H9 (cell line): ENCODE data around the gene PFKFB2. TPM values are rescaled to one million over a fixed set of nuclear protein-coding genes. Genes with fewer than 3 reads are reported as not detected.

ENCODE experiments used
- DNase-seq: peaks from one replicate; pipeline ENCODE4 v3.0.0-alpha.2; 2017
- H2AFZ ChIP-seq: one replicate; pipeline ENCODE4 v1.6.1; 2013; ENCODE audit warnings: mild to moderate bottlenecking, low read length, control low read depth, moderate library complexity
- H2AK5ac ChIP-seq: 2 replicates; pipeline ENCODE4 v1.6.1; 2013; ENCODE audit warnings: low read length, control low read depth, mixed read lengths; ENCODE audit not compliant: insufficient read length
- H2BK120ac ChIP-seq: one replicate; pipeline ENCODE4 v1.6.1; 2013; ENCODE audit warnings: low read depth, mild to moderate bottlenecking, low read length, control low read depth, inconsistent platforms; ENCODE audit not compliant: poor library complexity, severe bottlenecking
- H2BK12ac ChIP-seq: 2 replicates; pipeline ENCODE4 v1.6.1; 2013; ENCODE audit warnings: low read length, control low read depth, mixed read lengths, low read depth; ENCODE audit not compliant: insufficient read length
- H2BK15ac ChIP-seq: 2 replicates; pipeline ENCODE4 v1.6.1; 2013; ENCODE audit warnings: low read depth, low read length, control low read depth
- H2BK20ac ChIP-seq: one replicate; pipeline ENCODE4 v1.6.1; 2013; ENCODE audit warnings: low read depth, mild to moderate bottlenecking, low read length, control low read depth, inconsistent platforms; ENCODE audit not compliant: poor library complexity, severe bottlenecking
- H2BK5ac ChIP-seq: 2 replicates; pipeline ENCODE4 v1.6.1; 2013; ENCODE audit warnings: low read length, control low read depth, mixed read lengths; ENCODE audit not compliant: insufficient read length
- H3K14ac ChIP-seq: 2 replicates; pipeline ENCODE4 v1.6.1; 2013; ENCODE audit warnings: low read length, control low read depth; ENCODE audit not compliant: insufficient read depth
- H3K18ac ChIP-seq: 2 replicates; pipeline ENCODE4 v1.6.1; 2013; ENCODE audit warnings: low read depth, mild to moderate bottlenecking, mixed read lengths, low read length, control low read depth; ENCODE audit not compliant: insufficient read length
- H3K23ac ChIP-seq: 2 replicates; pipeline ENCODE4 v1.6.1; 2013; ENCODE audit warnings: low read length, control low read depth, mixed read lengths, low read depth; ENCODE audit not compliant: insufficient read length
- H3K23me2 ChIP-seq: 2 replicates; pipeline ENCODE4 v1.6.1; 2013; ENCODE audit warnings: low read depth, mild to moderate bottlenecking, mixed read lengths, low read length, control low read depth; ENCODE audit not compliant: insufficient read length, poor library complexity, severe bottlenecking
- H3K27ac ChIP-seq: 2 replicates; pipeline ENCODE4 v1.5.1; 2013; ENCODE audit warnings: low read length, control low read depth, mixed read lengths, low read depth; ENCODE audit not compliant: insufficient read length
- H3K27me3 ChIP-seq: 2 replicates; pipeline ENCODE4 v1.6.1; 2013; ENCODE audit warnings: low read length, control low read depth, inconsistent platforms; ENCODE audit not compliant: insufficient read depth
- H3K4ac ChIP-seq: 2 replicates; pipeline ENCODE4 v1.6.1; 2013; ENCODE audit warnings: low read depth, mild to moderate bottlenecking, control low read depth, inconsistent platforms, low read length, moderate library complexity
- H3K4me1 ChIP-seq: 2 replicates; pipeline ENCODE4 v1.6.1; 2013; ENCODE audit warnings: low read length, control low read depth, inconsistent platforms; ENCODE audit not compliant: insufficient read depth
- H3K4me2 ChIP-seq: 2 replicates; pipeline ENCODE4 v1.6.1; 2013; ENCODE audit warnings: low read length, control low read depth, mixed read lengths; ENCODE audit not compliant: insufficient read length, insufficient read depth
- H3K56ac ChIP-seq: 2 replicates; pipeline ENCODE4 v1.6.1; 2013; ENCODE audit warnings: low read depth, mild to moderate bottlenecking, mixed read lengths, low read length, control low read depth; ENCODE audit not compliant: insufficient read length
- H3K79me1 ChIP-seq: 2 replicates; pipeline ENCODE4 v1.6.1; 2013; ENCODE audit warnings: low read depth, mild to moderate bottlenecking, moderate library complexity, low read length, control low read depth, inconsistent platforms; ENCODE audit not compliant: insufficient read depth, poor library complexity, severe bottlenecking
- H3K79me2 ChIP-seq: 2 replicates; pipeline ENCODE4 v1.6.1; 2013; ENCODE audit warnings: low read length, control low read depth, inconsistent platforms; ENCODE audit not compliant: insufficient read depth
- H3K9ac ChIP-seq: 2 replicates; pipeline ENCODE4 v1.6.1; 2013; ENCODE audit warnings: low read length, control low read depth, mixed read lengths; ENCODE audit not compliant: insufficient read length; ENCODE audit errors: extremely low read depth
- H3K9me3 ChIP-seq: one replicate; pipeline ENCODE4 v1.6.1; 2013; ENCODE audit warnings: low read depth, low read length, inconsistent platforms; ENCODE audit not compliant: control insufficient read depth
- H3T11ph ChIP-seq: one replicate; pipeline ENCODE4 v1.6.1; 2013; ENCODE audit warnings: mild to moderate bottlenecking, low read length, control low read depth, inconsistent platforms
- H4K20me1 ChIP-seq: one replicate; pipeline ENCODE4 v1.6.1; 2013; ENCODE audit not compliant: control insufficient read depth, insufficient read length, insufficient read depth
- H4K5ac ChIP-seq: 2 replicates; pipeline ENCODE4 v1.6.1; 2013; ENCODE audit warnings: low read depth, mild to moderate bottlenecking, mixed read lengths, low read length, control low read depth; ENCODE audit not compliant: insufficient read length
- H4K8ac ChIP-seq: replicated peaks from 2 replicates; pipeline ENCODE4 v1.6.1; 2013; ENCODE audit warnings: low read length, control low read depth, mixed read lengths, low read depth; ENCODE audit not compliant: insufficient read length
- H4K91ac ChIP-seq: 2 replicates; pipeline ENCODE4 v1.6.1; 2013; ENCODE audit warnings: low read depth, mild to moderate bottlenecking, moderate library complexity, mixed read lengths, low read length, control low read depth; ENCODE audit not compliant: insufficient read length
- H3K27ac Mint-ChIP-seq, 3 experiments: 2 replicates in 2 of 3; 3 replicates in 1 of 3; pipeline ENCODE4 v1.8.0; 2020 to 2021; ENCODE audit warnings: mixed read lengths in 3 of 3, mild to moderate bottlenecking in 1 of 3, moderate library complexity in 1 of 3
- H3K27me3 Mint-ChIP-seq: 2 replicates; pipeline ENCODE4 v1.8.0; 2021; ENCODE audit warnings: low read depth, mild to moderate bottlenecking, moderate library complexity, mixed read lengths
- H3K36me3 Mint-ChIP-seq, 3 experiments: 2 replicates in 2 of 3; 3 replicates in 1 of 3; pipeline ENCODE4 v1.8.0; 2020 to 2021; ENCODE audit warnings: low read depth in 3 of 3, mixed read lengths in 3 of 3; ENCODE audit not compliant: insufficient read depth in 1 of 3
- H3K4me1 Mint-ChIP-seq, 2 experiments: 2 replicates each; pipeline ENCODE4 v1.8.0; 2020; ENCODE audit warnings: mixed read lengths in 2 of 2
- H3K4me3 Mint-ChIP-seq, 2 experiments: 2 replicates in 1 of 2; 3 replicates in 1 of 2; pipeline ENCODE4 v1.8.0; 2020 to 2021; ENCODE audit warnings: mild to moderate bottlenecking in 2 of 2, mixed read lengths in 2 of 2, moderate library complexity in 1 of 2
- H3K9me3 Mint-ChIP-seq, 2 experiments: 2 replicates in 1 of 2; 3 replicates in 1 of 2; pipeline ENCODE4 v1.8.0; 2020; ENCODE audit warnings: mild to moderate bottlenecking in 2 of 2, mixed read lengths in 2 of 2, moderate library complexity in 1 of 2
- CTCF ChIP-seq: fragments of 200-600 bp; sonication (generic); conservative IDR thresholded peaks from 3 replicates; pipeline ENCODE4 v1.8.0; 2021; ENCODE audit warnings: antibody characterized with exemption, mild to moderate bottlenecking
- WGBS: extraction: QIAGEN DNeasy Blood & Tissue Kit; methylation state at CpG from one replicate; pipeline ENCODE4 v1.1.7; 2013; ENCODE audit warnings: missing lambda C conversion rate, low lambda C conversion rate, mixed read lengths; ENCODE audit not compliant: insufficient read length; ENCODE audit errors: extremely low coverage; 5-methylcytosine and 5-hydroxymethylcytosine counted together
- total RNA-seq: library from RNA; stranded (reverse); gene quantifications from 2 replicates; pipeline ENCODE4 v1.2.1, GENCODE V29; 2021

The PFKFB2 gene
- total RNA-seq, 1 experiment from 2014 or later = 14.6 TPM

- WGBS = no CpG with 5 or more reads among the region's 8 CpGs
- no peak for DNase-seq
- Histone ChIP-seq H3K23ac (no peak overlapping the region), H3T11ph (no peak overlapping the region), H2BK120ac (no peak overlapping the region), H3K18ac (no peak overlapping the region), H4K5ac (no peak overlapping the region), H3K27me3 (no peaks in the 10 kb centered on the region), H2AK5ac (no peak overlapping the region), H3K23me2 (peaks cover 11% of the 10 kb centered on the region), H2BK15ac (no peak overlapping the region), H4K91ac (no peak overlapping the region), H3K79me1 (no peaks in the 10 kb centered on the region), H3K9ac (no peak overlapping the region), H3K9me3 (no peaks in the 10 kb centered on the region), H3K4ac (no peak overlapping the region), H2AFZ (no peak overlapping the region), H3K14ac (no peak overlapping the region), H4K20me1 (no peaks in the 10 kb centered on the region), H3K27ac (no peak overlapping the region), H3K4me2 (peak overlapping the region; percentile 63), H2BK20ac (no peak overlapping the region), H2BK5ac (no peak overlapping the region), H3K56ac (no peak overlapping the region), H3K4me1 (peaks cover 3% of the 10 kb centered on the region; the same call in 1 of the 2 replicates), H2BK12ac (no peak overlapping the region), H3K79me2 (peaks cover 10% of the 10 kb centered on the region; the same call in 1 of the 2 replicates), H4K8ac (no peak overlapping the region)
- Mint-ChIP-seq H3K27me3 (peaks cover 1% of the 10 kb centered on the region), H3K36me3 (peaks cover 13 to 28% (median 20%) of the 10 kb centered on the region in 3 experiments; a peak in 6 of 7 replicates), H3K4me1 (peaks cover 41 to 44% of the 10 kb centered on the region in 2 experiments), H3K4me3 (peak overlapping the region; percentile 99 to 100), H3K27ac (0 out of 7 replicates have a peak overlapping the region, but pooled peaks of 1 of the 3 experiments have one; percentile 31), H3K9me3 (no peaks in the 10 kb centered on the region; a peak in 1 of 5 replicates)
- no peak for TF ChIP-seq CTCF
Measured at GRCh38 chr1:207049514-207049913, 3.6 kb upstream of the PFKFB2 start.
